ENCODE data around the gene KLHL18.

KLHL18 gene

DNA sequence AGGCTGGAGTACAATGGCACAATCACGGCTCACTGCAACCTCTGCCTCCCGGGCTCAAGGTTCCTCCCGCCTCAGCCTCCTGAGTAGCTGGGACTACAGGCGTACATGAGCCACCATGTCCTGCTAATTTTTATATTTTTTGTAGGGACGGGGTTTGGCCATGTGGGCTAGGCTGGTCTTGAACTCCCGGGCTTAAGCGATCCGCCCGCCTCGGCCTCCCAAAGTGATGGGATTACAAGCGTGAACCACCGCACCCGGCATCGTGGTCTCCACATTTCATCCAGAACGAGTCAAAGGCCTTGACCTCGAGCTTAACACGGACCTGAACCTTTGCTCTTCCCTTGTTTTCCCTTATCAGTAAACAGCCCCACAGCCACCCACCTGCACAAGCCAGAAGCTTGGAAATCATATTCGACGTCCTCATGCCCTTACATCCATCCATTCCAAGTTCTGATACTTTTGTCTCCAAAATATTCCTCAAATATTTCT, 96.7 kb downstream of the KLHL18 start:
- ChIA-PET POLR2A (ENCODE audit: low non-redundant PET) (no interaction called here), CTCF (no interaction called here)
- no peak for DNase-seq (ENCODE audit: low spot score)
- H3K27ac ChIP-seq: peak overlapping the region; percentile 94
- TF ChIP-seq, protein P1, sequence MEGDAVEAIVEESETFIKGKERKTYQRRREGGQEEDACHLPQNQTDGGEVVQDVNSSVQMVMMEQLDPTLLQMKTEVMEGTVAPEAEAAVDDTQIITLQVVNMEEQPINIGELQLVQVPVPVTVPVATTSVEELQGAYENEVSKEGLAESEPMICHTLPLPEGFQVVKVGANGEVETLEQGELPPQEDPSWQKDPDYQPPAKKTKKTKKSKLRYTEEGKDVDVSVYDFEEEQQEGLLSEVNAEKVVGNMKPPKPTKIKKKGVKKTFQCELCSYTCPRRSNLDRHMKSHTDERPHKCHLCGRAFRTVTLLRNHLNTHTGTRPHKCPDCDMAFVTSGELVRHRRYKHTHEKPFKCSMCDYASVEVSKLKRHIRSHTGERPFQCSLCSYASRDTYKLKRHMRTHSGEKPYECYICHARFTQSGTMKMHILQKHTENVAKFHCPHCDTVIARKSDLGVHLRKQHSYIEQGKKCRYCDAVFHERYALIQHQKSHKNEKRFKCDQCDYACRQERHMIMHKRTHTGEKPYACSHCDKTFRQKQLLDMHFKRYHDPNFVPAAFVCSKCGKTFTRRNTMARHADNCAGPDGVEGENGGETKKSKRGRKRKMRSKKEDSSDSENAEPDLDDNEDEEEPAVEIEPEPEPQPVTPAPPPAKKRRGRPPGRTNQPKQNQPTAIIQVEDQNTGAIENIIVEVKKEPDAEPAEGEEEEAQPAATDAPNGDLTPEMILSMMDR (conservative IDR thresholded peaks at IDR 0.05; ENCODE audit: low read depth): no peak

DNA sequence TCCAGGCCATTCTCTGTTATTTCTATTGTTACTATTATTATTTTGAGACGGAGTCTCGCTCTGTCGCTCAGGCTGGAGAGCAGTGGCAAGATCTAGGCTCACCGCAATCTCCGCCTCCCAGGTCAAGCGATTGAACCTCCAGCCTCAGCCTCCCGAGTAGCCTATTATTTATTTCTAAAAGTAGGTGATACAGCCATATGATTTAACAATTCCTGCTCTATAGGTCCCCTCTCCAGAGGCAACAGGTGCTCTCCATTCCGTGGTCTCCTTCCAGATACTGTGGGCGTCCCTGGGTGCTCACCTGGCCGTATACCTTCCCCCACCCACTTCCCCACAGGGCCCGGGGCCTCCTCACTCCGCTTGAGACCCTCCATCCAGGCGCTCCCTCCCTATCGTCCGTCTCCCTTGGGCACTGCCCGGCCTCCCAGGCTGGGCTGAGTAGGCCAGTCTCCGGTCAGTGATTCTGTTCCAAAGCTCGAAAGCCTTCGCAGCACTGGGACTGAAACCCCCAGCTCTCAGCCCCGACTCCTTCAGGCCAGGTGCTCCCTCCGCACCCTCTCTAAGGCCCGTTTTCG, 97.4 kb downstream of the KLHL18 start:
- no peak for DNase-seq (ENCODE audit: low spot score)
- TF ChIP-seq, protein P1 (conservative IDR thresholded peaks at IDR 0.05; ENCODE audit: low read depth): no peak
- ChIA-PET CTCF (no interaction called here), POLR2A (ENCODE audit: low non-redundant PET) (interaction anchor here (0.6 kb wide), 1 partner anchor 286 kb away, joined by 7 read pairs; no protein-coding TSS in a partner anchor)
- peak overlapping the region; percentile 94 for H3K27ac ChIP-seq

DNA sequence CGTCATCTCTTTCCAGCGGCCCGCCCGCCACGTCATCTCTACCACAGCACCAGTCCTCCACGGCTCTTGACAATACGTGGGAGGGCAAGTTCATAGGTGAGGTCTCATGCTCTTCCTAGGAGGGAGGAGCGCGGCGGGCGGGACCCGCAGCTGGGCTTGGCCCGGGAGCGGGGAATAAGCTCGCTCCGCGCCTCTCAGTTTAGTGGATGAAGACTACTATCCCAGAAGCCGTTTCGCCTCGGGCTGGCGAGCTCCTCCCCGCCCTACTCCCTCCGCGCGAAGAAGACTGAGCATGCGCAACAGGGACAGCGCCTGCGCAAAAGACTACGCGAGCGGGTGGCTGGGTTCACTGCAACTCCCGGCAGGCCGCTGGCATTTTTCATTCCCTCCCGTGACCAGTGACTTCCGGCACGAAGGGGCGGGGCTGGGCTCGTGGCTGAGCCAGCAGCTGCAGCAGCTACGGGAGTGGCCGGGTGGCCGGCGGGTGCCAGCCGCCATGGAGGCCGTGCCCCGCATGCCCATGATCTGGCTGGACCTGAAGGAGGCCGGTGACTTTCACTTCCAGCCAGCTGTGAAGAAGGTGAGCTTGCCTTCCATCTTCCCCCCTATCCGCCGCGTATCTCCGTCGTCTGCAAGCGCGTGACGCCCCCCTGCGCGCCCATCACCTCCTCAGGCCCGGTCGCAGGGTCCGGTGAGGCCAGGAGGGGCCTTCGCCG, 98.0 kb downstream of the KLHL18 start, which contains the start of gene PTPN23:
TSS of gene PTPN23 (plus strand) at position 421 of the 716 bp plus-strand sequence. CDS start at position 497, 76 bp downstream.
- POLR2A ChIA-PET (ENCODE audit: low non-redundant PET): interaction anchor here (0.6 kb wide), 1 partner anchor 286 kb away, joined by 7 read pairs; no protein-coding TSS in a partner anchor
- peak; percentile 96 for DNase-seq (ENCODE audit: low spot score)
- H3K27ac ChIP-seq: peak within 1 kb of the TSS; percentile 94
- TF ChIP-seq, protein P1 (conservative IDR thresholded peaks at IDR 0.05; ENCODE audit: low read depth): no peak
- CTCF ChIA-PET: no interaction called here

DNA sequence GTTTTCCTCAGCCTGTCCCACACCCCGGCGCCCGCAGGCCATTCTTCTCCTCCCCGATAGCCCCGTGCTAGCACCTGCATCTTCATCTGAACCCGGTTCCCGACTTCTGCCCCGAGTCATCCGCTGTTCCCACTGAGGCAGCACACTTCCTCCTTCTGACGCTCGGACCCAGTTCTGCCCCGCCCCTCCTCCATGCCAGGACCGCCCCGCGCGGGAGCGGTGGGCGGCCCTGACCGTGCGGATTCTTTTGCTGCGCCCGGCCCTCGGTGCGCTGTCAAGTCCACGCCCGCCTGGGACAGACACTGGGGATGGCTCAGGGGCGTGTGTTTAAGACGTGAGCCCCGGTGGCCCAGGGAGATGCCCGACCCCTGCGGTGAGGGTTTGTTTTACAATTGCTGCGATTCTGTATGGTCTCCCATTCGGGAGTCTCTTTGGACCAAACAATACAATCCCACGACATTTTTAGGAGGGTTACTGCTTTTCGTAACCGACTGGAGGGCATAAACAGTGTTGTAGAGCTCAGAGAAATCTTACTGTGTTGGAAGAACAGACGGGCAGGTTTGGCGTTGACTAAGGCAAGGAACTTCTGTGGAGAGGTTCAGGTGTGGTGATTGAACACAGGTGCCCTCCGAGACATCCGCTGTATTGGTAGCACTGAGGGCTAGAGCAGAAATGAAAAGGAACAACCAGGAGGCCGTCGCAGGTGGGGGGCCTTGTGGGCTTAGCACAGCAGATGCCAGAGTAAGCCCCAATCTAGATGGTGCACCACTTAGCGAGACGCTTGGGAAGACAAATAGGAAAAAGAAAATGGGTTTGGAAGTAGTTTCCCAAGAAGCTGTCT, 98.8 kb downstream of the KLHL18 start:
- ChIA-PET CTCF (no interaction called here), POLR2A (ENCODE audit: low non-redundant PET) (interaction anchor here (0.7 kb wide), 1 partner anchor 14 kb away, joined by 3 read pairs; no protein-coding TSS in a partner anchor)
- peak overlapping the region; percentile 94 for H3K27ac ChIP-seq
- TF ChIP-seq, protein P1 (conservative IDR thresholded peaks at IDR 0.05; ENCODE audit: low read depth): no peak
- DNase-seq (ENCODE audit: low spot score): peak; percentile 81

DNA sequence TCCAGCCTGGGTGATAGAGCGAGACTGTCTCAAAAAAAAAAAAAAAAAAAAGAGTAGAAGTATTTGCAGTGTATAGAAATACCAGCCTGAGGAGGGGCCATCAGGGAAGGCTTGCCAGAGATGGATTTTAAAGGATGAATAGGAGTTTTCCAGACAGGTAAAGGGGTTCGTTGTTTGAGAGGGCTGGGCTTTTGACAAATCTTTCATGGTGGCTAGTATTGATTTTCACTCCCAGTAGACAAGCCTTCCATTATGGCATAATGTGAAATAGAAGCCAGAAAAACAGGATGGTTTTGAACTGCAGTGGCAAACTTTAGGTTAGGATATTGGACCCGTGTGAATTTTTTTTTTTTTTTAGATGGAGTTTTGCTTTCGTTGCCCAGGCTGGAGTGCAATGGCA, 101.7 kb downstream of the KLHL18 start:
- ChIA-PET CTCF (no interaction called here), POLR2A (ENCODE audit: low non-redundant PET) (no interaction called here)
- no peak for DNase-seq (ENCODE audit: low spot score)
- no peak overlapping the region; the same call in 1 of the 2 replicates for H3K27ac ChIP-seq
- TF ChIP-seq, protein P1 (conservative IDR thresholded peaks at IDR 0.05; ENCODE audit: low read depth): no peak

DNA sequence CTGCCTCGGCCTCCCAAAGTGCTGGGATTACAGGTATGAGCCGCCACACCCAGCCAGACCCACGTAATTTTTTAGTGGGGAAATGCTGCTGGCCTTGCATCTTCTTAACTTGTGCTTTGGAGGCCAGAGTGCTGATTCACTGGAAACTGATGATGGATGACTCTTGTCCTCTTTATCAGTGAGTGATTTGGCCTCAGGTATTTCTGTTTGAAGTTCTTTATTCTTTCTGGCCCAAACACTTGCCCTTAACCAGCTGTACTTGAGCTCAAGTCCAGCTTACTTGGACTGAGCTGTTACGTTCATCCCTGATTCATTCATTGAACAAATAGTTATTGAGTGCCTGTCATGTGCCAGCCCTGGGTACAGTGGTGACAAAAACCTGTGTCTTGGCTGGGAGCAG, 102.3 kb downstream of the KLHL18 start:
- POLR2A ChIA-PET (ENCODE audit: low non-redundant PET): no interaction called here
- CTCF ChIA-PET: no interaction called here
- no peak overlapping the region; the same call in 1 of the 2 replicates for H3K27ac ChIP-seq
- DNase-seq (ENCODE audit: low spot score): no peak
- TF ChIP-seq, protein P1 (conservative IDR thresholded peaks at IDR 0.05; ENCODE audit: low read depth): no peak
